ENCODE results near the gene LGALS12. TPM values are rescaled to one million over a fixed set of nuclear protein-coding genes. Genes with fewer than 3 reads are reported as not detected.

LGALS12 gene
- total RNA-seq, 2 experiments from 2014 or later = not detected

GRCh38 chr11:63470311-63470710 is 35.6 kb upstream of the LGALS12 start:
- TF ChIP-seq CTCF (IDR thresholded peaks at IDR 0.05) = no peak
- no peak overlapping the region for H3K4me3 ChIP-seq (ENCODE audit: low read length)
- intact Hi-C loops (cut with DNase I, micrococcal nuclease) = no loop called here
- no peaks in the 10 kb centered on the region for H3K4me1 ChIP-seq (ENCODE audit: insufficient read depth, low read length)
- no peak for DNase-seq
- Mint-ChIP-seq H3K36me3 (ENCODE audit: low read depth) (no peaks in the 10 kb centered on the region), H3K4me3 (no peak overlapping the region), H3K27ac (no peak overlapping the region), H3K27me3 (peaks cover 23% of the 10 kb centered on the region), H3K9me3 (peaks cover 5% of the 10 kb centered on the region), H3K4me1 (ENCODE audit: low read depth) (no peaks in the 10 kb centered on the region)
- no peaks in the 10 kb centered on the region for H3K36me3 ChIP-seq (ENCODE audit: insufficient read depth, low read length)
- no peak overlapping the region for H3K27ac ChIP-seq (ENCODE audit: low read depth in 1 of 2, low read length in 2 of 2)
- POLR2A ChIA-PET = interaction anchor here (0.6 kb wide), 1 partner anchor 169 kb away, joined by 3 read pairs; no protein-coding TSS in a partner anchor
- CTCF ChIA-PET = interaction anchor here (1.2 kb wide), 1 partner anchor 169 kb away, joined by 3 read pairs; no protein-coding TSS in a partner anchor
- H3K27me3 ChIP-seq (ENCODE audit: control insufficient read depth in 1 of 2, insufficient read depth in 2 of 2, low read length in 2 of 2) = peaks cover 0 to 3% of the 10 kb centered on the region in 2 experiments
- peaks cover 5 to 22% of the 10 kb centered on the region in 2 experiments for H3K9me3 ChIP-seq (ENCODE audit: control insufficient read depth in 1 of 2, insufficient read depth in 1 of 2, low read length in 2 of 2)
- ATAC-seq (ENCODE audit: poor library complexity) = no peak

GRCh38 chr11:63472372-63472771 is 33.5 kb upstream of the LGALS12 start:
- Mint-ChIP-seq H3K36me3 (ENCODE audit: low read depth) (no peaks in the 10 kb centered on the region), H3K4me3 (no peak overlapping the region), H3K9me3 (peaks cover 9% of the 10 kb centered on the region), H3K27ac (no peak overlapping the region), H3K4me1 (ENCODE audit: low read depth) (no peaks in the 10 kb centered on the region), H3K27me3 (peaks cover 23% of the 10 kb centered on the region)
- ChIA-PET POLR2A (no interaction called here), CTCF (no interaction called here)
- Histone ChIP-seq H3K9me3 (ENCODE audit: control insufficient read depth in 1 of 2, insufficient read depth in 1 of 2, low read length in 2 of 2) (peaks cover 7 to 31% of the 10 kb centered on the region in 2 experiments), H3K27me3 (ENCODE audit: control insufficient read depth in 1 of 2, insufficient read depth in 2 of 2, low read length in 2 of 2) (no peaks in the 10 kb centered on the region), H3K36me3 (ENCODE audit: insufficient read depth, low read length) (no peaks in the 10 kb centered on the region), H3K4me3 (ENCODE audit: low read length) (no peak overlapping the region), H3K4me1 (ENCODE audit: insufficient read depth, low read length) (no peaks in the 10 kb centered on the region), H3K27ac (ENCODE audit: low read depth in 1 of 2, low read length in 2 of 2) (no peak overlapping the region)
- DNase-seq (no peak), ATAC-seq (ENCODE audit: poor library complexity) (no peak)
- intact Hi-C loops (cut with DNase I, micrococcal nuclease) = no loop called here
- no peak for TF ChIP-seq CTCF (IDR thresholded peaks at IDR 0.05)

GRCh38 chr11:63476618-63477017 is 29.3 kb upstream of the LGALS12 start:
- Histone ChIP-seq H3K4me3 (ENCODE audit: low read length) (no peak overlapping the region), H3K27me3 (ENCODE audit: control insufficient read depth in 1 of 2, insufficient read depth in 2 of 2, low read length in 2 of 2) (no peaks in the 10 kb centered on the region), H3K27ac (ENCODE audit: low read depth in 1 of 2, low read length in 2 of 2) (no peak overlapping the region), H3K9me3 (ENCODE audit: control insufficient read depth in 1 of 2, insufficient read depth in 1 of 2, low read length in 2 of 2) (peaks cover 5 to 9% of the 10 kb centered on the region in 2 experiments), H3K4me1 (ENCODE audit: insufficient read depth, low read length) (peaks cover 2% of the 10 kb centered on the region), H3K36me3 (ENCODE audit: insufficient read depth, low read length) (no peaks in the 10 kb centered on the region)
- Mint-ChIP-seq H3K36me3 (ENCODE audit: low read depth) (no peaks in the 10 kb centered on the region), H3K4me1 (ENCODE audit: low read depth) (no peaks in the 10 kb centered on the region), H3K4me3 (no peak overlapping the region), H3K27ac (no peak overlapping the region), H3K27me3 (peaks cover 15% of the 10 kb centered on the region), H3K9me3 (peaks cover 4% of the 10 kb centered on the region)
- ChIA-PET POLR2A (no interaction called here), CTCF (no interaction called here)
- DNase-seq (no peak), ATAC-seq (ENCODE audit: poor library complexity) (no peak)
- intact Hi-C loops (cut with DNase I, micrococcal nuclease) = loop anchor here in 1 of 2 experiments (5.0 kb wide), 1 partner anchor 76 kb away; no protein-coding TSS in a partner anchor
- no peak for TF ChIP-seq CTCF (IDR thresholded peaks at IDR 0.05)
